ENCODE data around the gene TMEM108. TPM values are rescaled to one million over a fixed set of nuclear protein-coding genes. Genes with fewer than 3 reads are reported as not detected.

The TMEM108 gene
- total RNA-seq, 1 donor from 2014 or later = 6.1 TPM

GRCh38 chr3:133262333-133262732 is 224.1 kb downstream of the TMEM108 start:
- Mint-ChIP-seq H3K9me3 (ENCODE audit: low read depth) (no peaks in the 10 kb centered on the region), H3K4me3 (ENCODE audit: low read depth) (no peak overlapping the region)

GRCh38 chr3:133264920-133265319 is 226.7 kb downstream of the TMEM108 start:
- TF ChIP-seq, protein P1, sequence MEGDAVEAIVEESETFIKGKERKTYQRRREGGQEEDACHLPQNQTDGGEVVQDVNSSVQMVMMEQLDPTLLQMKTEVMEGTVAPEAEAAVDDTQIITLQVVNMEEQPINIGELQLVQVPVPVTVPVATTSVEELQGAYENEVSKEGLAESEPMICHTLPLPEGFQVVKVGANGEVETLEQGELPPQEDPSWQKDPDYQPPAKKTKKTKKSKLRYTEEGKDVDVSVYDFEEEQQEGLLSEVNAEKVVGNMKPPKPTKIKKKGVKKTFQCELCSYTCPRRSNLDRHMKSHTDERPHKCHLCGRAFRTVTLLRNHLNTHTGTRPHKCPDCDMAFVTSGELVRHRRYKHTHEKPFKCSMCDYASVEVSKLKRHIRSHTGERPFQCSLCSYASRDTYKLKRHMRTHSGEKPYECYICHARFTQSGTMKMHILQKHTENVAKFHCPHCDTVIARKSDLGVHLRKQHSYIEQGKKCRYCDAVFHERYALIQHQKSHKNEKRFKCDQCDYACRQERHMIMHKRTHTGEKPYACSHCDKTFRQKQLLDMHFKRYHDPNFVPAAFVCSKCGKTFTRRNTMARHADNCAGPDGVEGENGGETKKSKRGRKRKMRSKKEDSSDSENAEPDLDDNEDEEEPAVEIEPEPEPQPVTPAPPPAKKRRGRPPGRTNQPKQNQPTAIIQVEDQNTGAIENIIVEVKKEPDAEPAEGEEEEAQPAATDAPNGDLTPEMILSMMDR (IDR thresholded peaks at IDR 0.05; ENCODE audit: unreplicated experiment) = no peak
- H3K9me3 Mint-ChIP-seq (ENCODE audit: low read depth) = no peaks in the 10 kb centered on the region
- H3K36me3 Mint-ChIP-seq (ENCODE audit: insufficient read depth) = no peaks in the 10 kb centered on the region
- no peaks in the 10 kb centered on the region for H3K4me1 Mint-ChIP-seq (ENCODE audit: low read depth)
- no peak overlapping the region for H3K4me3 Mint-ChIP-seq (ENCODE audit: low read depth)
- H3K27ac Mint-ChIP-seq = no peak overlapping the region
- DNase-seq (ENCODE audit: low spot score, unreplicated experiment) = no peak
- no peaks in the 10 kb centered on the region for H3K27me3 Mint-ChIP-seq

More at GRCh38 chr3:133262333-133262732, 224.1 kb downstream of the TMEM108 start:
- TF ChIP-seq, protein P1 (IDR thresholded peaks at IDR 0.05; ENCODE audit: unreplicated experiment) = no peak
- Mint-ChIP-seq H3K36me3 (ENCODE audit: insufficient read depth) (no peaks in the 10 kb centered on the region), H3K27me3 (no peaks in the 10 kb centered on the region), H3K4me1 (ENCODE audit: low read depth) (no peaks in the 10 kb centered on the region), H3K27ac (no peak overlapping the region)
- DNase-seq (ENCODE audit: low spot score, unreplicated experiment) = no peak

GRCh38 chr3:133268726-133269134 is 230.5 kb downstream of the TMEM108 start:
- Mint-ChIP-seq H3K27me3 (no peaks in the 10 kb centered on the region), H3K4me1 (ENCODE audit: low read depth) (no peaks in the 10 kb centered on the region), H3K27ac (no peak overlapping the region), H3K9me3 (ENCODE audit: low read depth) (no peaks in the 10 kb centered on the region), H3K36me3 (ENCODE audit: insufficient read depth) (no peaks in the 10 kb centered on the region), H3K4me3 (ENCODE audit: low read depth) (no peak overlapping the region)
- DNase-seq (ENCODE audit: low spot score, unreplicated experiment) = no peak
- TF ChIP-seq, protein P1 (IDR thresholded peaks at IDR 0.05; ENCODE audit: unreplicated experiment) = no peak

DNA sequence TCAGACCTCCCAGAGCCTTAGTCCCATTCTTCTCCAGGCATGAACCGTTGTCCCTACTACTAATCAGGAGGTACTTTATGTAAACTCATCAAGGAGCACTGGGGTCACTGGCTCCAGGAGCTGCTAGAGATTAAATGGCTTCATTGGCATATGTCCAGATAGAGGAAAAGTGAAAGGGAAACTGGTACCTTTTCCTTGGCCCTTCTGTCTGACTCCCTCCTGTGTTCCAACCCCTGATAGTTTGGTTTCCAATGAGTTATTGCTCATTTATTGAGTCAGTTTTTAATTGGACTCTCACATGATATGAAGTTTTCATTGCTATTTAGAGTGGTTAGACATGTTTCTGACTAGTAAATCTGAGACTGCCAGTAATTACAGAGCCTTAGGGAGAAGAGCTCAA is 231.2 kb downstream of the TMEM108 start:
- Mint-ChIP-seq H3K27me3 (no peaks in the 10 kb centered on the region), H3K27ac (no peak overlapping the region), H3K4me3 (ENCODE audit: low read depth) (no peak overlapping the region), H3K36me3 (ENCODE audit: insufficient read depth) (no peaks in the 10 kb centered on the region), H3K9me3 (ENCODE audit: low read depth) (no peaks in the 10 kb centered on the region), H3K4me1 (ENCODE audit: low read depth) (no peaks in the 10 kb centered on the region)
- TF ChIP-seq, protein P1 (IDR thresholded peaks at IDR 0.05; ENCODE audit: unreplicated experiment) = no peak
- no peak for DNase-seq (ENCODE audit: low spot score, unreplicated experiment)

- no peak for DNase-seq (ENCODE audit: low spot score, unreplicated experiment)
- H3K27ac Mint-ChIP-seq = no peak overlapping the region
- no peaks in the 10 kb centered on the region for H3K27me3 Mint-ChIP-seq
- H3K36me3 Mint-ChIP-seq (ENCODE audit: insufficient read depth) = no peaks in the 10 kb centered on the region
- H3K4me1 Mint-ChIP-seq (ENCODE audit: low read depth) = no peaks in the 10 kb centered on the region
- H3K4me3 Mint-ChIP-seq (ENCODE audit: low read depth) = no peak overlapping the region
- TF ChIP-seq, protein P1 (IDR thresholded peaks at IDR 0.05; ENCODE audit: unreplicated experiment) = no peak
- no peaks in the 10 kb centered on the region for H3K9me3 Mint-ChIP-seq (ENCODE audit: low read depth)
Measured at GRCh38 chr3:133270631-133271030, 232.4 kb downstream of the TMEM108 start.
